Endodermal cell (in vitro differentiated cells): ENCODE data around the gene SH3GL2. TPM values are rescaled to one million over a fixed set of nuclear protein-coding genes. Genes with fewer than 3 reads are reported as not detected.

Experiments used
- DNase-seq: peaks from one replicate; pipeline ENCODE4 v3.0.0-alpha.2; 2017
- H3K27ac ChIP-seq: 2 replicates; pipeline ENCODE4 v1.5.1; 2013; ENCODE audit warnings: mild to moderate bottlenecking, low read depth, low read length, moderate library complexity
- H3K27me3 ChIP-seq: 2 replicates; pipeline ENCODE4 v1.6.1; 2013; ENCODE audit warnings: mild to moderate bottlenecking, low read length, moderate library complexity; ENCODE audit not compliant: insufficient read depth, control insufficient read depth, poor library complexity, severe bottlenecking
- H3K36me3 ChIP-seq: 2 replicates; pipeline ENCODE4 v1.7.0; 2013; ENCODE audit warnings: mild to moderate bottlenecking, low read length, moderate library complexity; ENCODE audit not compliant: control insufficient read depth, insufficient read depth
- H3K4me1 ChIP-seq: one replicate; pipeline ENCODE4 v1.7.0; 2013; ENCODE audit warnings: low read length; ENCODE audit not compliant: control insufficient read depth, insufficient read depth
- H3K4me3 ChIP-seq: 2 replicates; pipeline ENCODE4 v1.5.1; 2013; ENCODE audit warnings: mild to moderate bottlenecking, low read length, moderate library complexity
- H3K9ac ChIP-seq: 2 replicates; pipeline ENCODE4 v1.6.1; 2013; ENCODE audit warnings: mild to moderate bottlenecking, low read length, moderate library complexity; ENCODE audit not compliant: poor library complexity, severe bottlenecking; ENCODE audit errors: extremely low read depth
- H3K9me3 ChIP-seq: 2 replicates; pipeline ENCODE4 v1.6.1; 2013; ENCODE audit warnings: mild to moderate bottlenecking, low read length, moderate library complexity; ENCODE audit not compliant: control insufficient read depth
- H3K27ac Mint-ChIP-seq: 2 replicates; pipeline ENCODE4 v1.8.0; 2020; ENCODE audit warnings: mixed read lengths
- H3K27me3 Mint-ChIP-seq: 2 replicates; pipeline ENCODE4 v1.8.0; 2021; ENCODE audit warnings: mild to moderate bottlenecking, mixed read lengths; ENCODE audit not compliant: insufficient read depth
- H3K36me3 Mint-ChIP-seq: 2 replicates; pipeline ENCODE4 v1.8.0; 2020; ENCODE audit warnings: low read depth, mixed read lengths
- H3K4me1 Mint-ChIP-seq: 2 replicates; pipeline ENCODE4 v1.8.0; 2020; ENCODE audit warnings: mixed read lengths
- H3K4me3 Mint-ChIP-seq: 2 replicates; pipeline ENCODE4 v1.8.0; 2020; ENCODE audit warnings: mild to moderate bottlenecking, moderate library complexity, mixed read lengths
- H3K9me3 Mint-ChIP-seq: 2 replicates; pipeline ENCODE4 v1.8.0; 2020; ENCODE audit warnings: mild to moderate bottlenecking, mixed read lengths
- CTCF ChIP-seq: fragments of 200-600 bp; sonication (generic); conservative IDR thresholded peaks from 2 replicates; pipeline ENCODE4 v1.5.0; 2021; ENCODE audit warnings: antibody characterized with exemption, mild to moderate bottlenecking
- WGBS, 2 experiments: methylation state at CpG; one replicate each; pipeline versions ENCODE4 v1.1.5 to v1.1.7; 2013; ENCODE audit warnings: missing lambda C conversion rate in 2 of 2, mixed read lengths in 1 of 2; ENCODE audit not compliant: insufficient coverage in 1 of 2, insufficient read length in 1 of 2; 5-methylcytosine and 5-hydroxymethylcytosine counted together
- total RNA-seq, 2 donors: library from RNA; stranded (reverse); fragmentation: NEBNext Ultra II Directional in 1 of 2; extraction: Animal tissue kit (Norgen Biotek cat#: 25700) in 1 of 2; gene quantifications; 2 replicates in 1 of 2; 3 replicates in 1 of 2; pipeline ENCODE4 v1.2.1, GENCODE V29; 2021

The SH3GL2 gene
- total RNA-seq, 2 donors from 2014 or later = 3.7 to 7.7 TPM

DNA sequence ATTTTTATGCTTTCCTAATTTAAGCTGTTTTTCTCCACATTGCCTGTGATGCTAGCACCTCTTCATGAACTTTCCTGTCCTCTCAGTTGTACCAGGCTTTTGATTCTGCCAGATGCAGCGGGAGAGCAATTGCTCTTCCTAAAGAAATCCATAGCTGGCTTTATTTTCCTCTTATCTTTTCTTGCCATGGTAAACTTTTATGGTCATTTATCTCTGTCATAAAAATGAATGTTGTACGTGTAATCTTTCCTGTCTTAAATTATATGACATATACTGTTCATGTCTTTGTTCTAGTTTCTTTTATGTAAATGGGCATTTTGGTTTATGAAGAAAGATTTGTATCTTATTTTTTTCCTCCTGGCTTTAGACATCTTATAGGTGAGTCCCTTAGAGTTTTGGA lies 127.5 kb downstream of the SH3GL2 start:
- H3K4me3 Mint-ChIP-seq = no peak overlapping the region
- no peaks in the 10 kb centered on the region for H3K4me1 Mint-ChIP-seq
- H3K4me3 ChIP-seq = no peak overlapping the region
- no peak overlapping the region for H3K9ac ChIP-seq
- no peak overlapping the region for H3K27ac ChIP-seq
- no peak for TF ChIP-seq CTCF
- H3K9me3 ChIP-seq = no peaks in the 10 kb centered on the region
- no peaks in the 10 kb centered on the region for H3K4me1 ChIP-seq
- no peak for DNase-seq
- H3K36me3 ChIP-seq = no peaks in the 10 kb centered on the region
- H3K9me3 Mint-ChIP-seq = no peaks in the 10 kb centered on the region
- H3K36me3 Mint-ChIP-seq = no peaks in the 10 kb centered on the region
- H3K27me3 ChIP-seq = no peaks in the 10 kb centered on the region
- no peaks in the 10 kb centered on the region for H3K27me3 Mint-ChIP-seq
- H3K27ac Mint-ChIP-seq = no peak overlapping the region
- WGBS, 2 experiments = 93 to 100% methylated on average over 1 of the region's 2 CpGs

DNA sequence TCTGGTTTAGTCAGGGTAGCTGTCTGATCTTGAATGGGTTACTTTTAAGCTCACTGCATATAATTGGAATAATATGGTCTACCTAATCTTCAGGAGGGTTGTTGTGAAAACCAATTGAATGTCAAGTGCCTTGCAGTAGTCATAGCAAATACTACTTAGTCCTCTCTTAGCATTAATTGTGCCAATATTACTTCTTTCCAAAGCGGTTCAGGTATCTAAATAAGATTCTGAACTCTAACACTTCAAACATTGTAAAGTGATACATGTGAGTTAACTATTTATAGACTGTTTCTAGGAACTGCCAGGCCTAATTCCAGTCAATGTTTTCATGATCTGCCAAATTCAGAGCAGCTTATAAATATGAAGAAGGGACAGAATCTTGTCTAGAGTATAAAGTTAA lies 140.2 kb downstream of the SH3GL2 start:
- WGBS, 2 experiments = 100% methylated on average over 1 of the region's 1 CpG; no CpG with 5 or more reads in 1 of the 2 experiments
- no peak for TF ChIP-seq CTCF
- Histone ChIP-seq H3K4me1 (no peaks in the 10 kb centered on the region), H3K36me3 (no peaks in the 10 kb centered on the region), H3K9ac (no peak overlapping the region), H3K9me3 (peaks cover 8% of the 10 kb centered on the region), H3K4me3 (no peak overlapping the region), H3K27ac (no peak overlapping the region), H3K27me3 (no peaks in the 10 kb centered on the region)
- Mint-ChIP-seq H3K27ac (no peak overlapping the region), H3K9me3 (peaks cover 2% of the 10 kb centered on the region), H3K4me3 (no peak overlapping the region), H3K27me3 (no peaks in the 10 kb centered on the region), H3K4me1 (no peaks in the 10 kb centered on the region), H3K36me3 (no peaks in the 10 kb centered on the region)
- no peak for DNase-seq

DNA sequence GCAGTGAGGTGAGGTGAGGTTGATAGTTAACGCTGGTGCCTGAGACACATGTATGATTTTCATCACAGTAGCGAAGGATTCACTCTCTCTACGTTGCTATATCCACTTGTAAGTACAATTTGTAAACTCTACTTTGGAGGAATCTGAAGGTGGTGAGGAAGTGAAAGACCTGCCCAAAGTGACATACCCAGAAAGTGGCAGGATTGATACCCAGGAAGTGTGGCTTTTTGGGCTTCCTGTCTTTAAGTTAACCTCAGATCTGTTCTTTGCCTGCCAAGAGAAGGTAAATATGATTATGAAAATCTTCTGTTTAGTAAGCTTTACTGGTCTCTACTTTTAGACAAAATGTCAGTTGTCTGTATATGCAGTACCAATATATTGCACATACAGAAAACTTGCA lies 143.1 kb downstream of the SH3GL2 start:
- TF ChIP-seq CTCF = no peak
- Mint-ChIP-seq H3K27ac (no peak overlapping the region), H3K9me3 (peaks cover 11% of the 10 kb centered on the region), H3K36me3 (no peaks in the 10 kb centered on the region), H3K4me3 (no peak overlapping the region), H3K27me3 (no peaks in the 10 kb centered on the region), H3K4me1 (peaks cover 5% of the 10 kb centered on the region)
- Histone ChIP-seq H3K27me3 (no peaks in the 10 kb centered on the region), H3K4me1 (peaks cover 6% of the 10 kb centered on the region), H3K4me3 (no peak overlapping the region), H3K9ac (no peak overlapping the region), H3K36me3 (no peaks in the 10 kb centered on the region), H3K9me3 (peaks cover 17% of the 10 kb centered on the region), H3K27ac (no peak overlapping the region)
- 82 to 100% methylated on average over 2 to 3 of the region's 3 CpGs for WGBS, 2 experiments
- DNase-seq = no peak
